MM.1S (cell line): ENCODE data around the gene KLHL3.

ENCODE experiments used
- DNase-seq: peaks from one replicate; pipeline ENCODE4 v3.0.0-alpha.2; 2015
- H2AFZ ChIP-seq: fragments of 300-600 bp; sonication (generic); 2 replicates; pipeline ENCODE4 v1.6.0; 2016; ENCODE audit warnings: antibody characterized with exemption, low read length
- H3F3A ChIP-seq: fragments of 300-600 bp; sonication (generic); 2 replicates; pipeline ENCODE4 v1.6.1; 2016; ENCODE audit warnings: mild to moderate bottlenecking, antibody characterized with exemption, low read length, moderate library complexity, mixed read lengths; ENCODE audit not compliant: insufficient read depth
- H3K27ac ChIP-seq: fragments of 300-600 bp; sonication (generic); 2 replicates; pipeline ENCODE4 v1.5.1; 2016; ENCODE audit warnings: mild to moderate bottlenecking, low read length
- H3K27me3 ChIP-seq: fragments of 300-600 bp; sonication (generic); replicated peaks from 2 replicates; pipeline ENCODE4 v1.6.0; 2016; ENCODE audit warnings: low read length; ENCODE audit not compliant: insufficient read depth
- H3K36me3 ChIP-seq: fragments of 300-600 bp; sonication (generic); replicated peaks from 2 replicates; pipeline ENCODE4 v1.6.1; 2016; ENCODE audit warnings: mild to moderate bottlenecking, low read length, mixed read lengths; ENCODE audit not compliant: insufficient read depth
- H3K4me1 ChIP-seq: fragments of 300-600 bp; sonication (generic); 2 replicates; pipeline ENCODE4 v1.6.1; 2016; ENCODE audit warnings: low read length, mixed read lengths
- H3K4me2 ChIP-seq: fragments of 300-600 bp; sonication (generic); 2 replicates; pipeline ENCODE4 v1.6.0; 2016; ENCODE audit warnings: low read depth, low read length
- H3K4me3 ChIP-seq: fragments of 300-600 bp; sonication (generic); 2 replicates; pipeline ENCODE4 v1.5.1; 2016; ENCODE audit warnings: low read length, mixed read lengths
- H3K79me2 ChIP-seq: fragments of 300-600 bp; sonication (generic); 2 replicates; pipeline ENCODE4 v1.6.1; 2016; ENCODE audit warnings: mixed run types, low read length, mixed read lengths
- H3K9ac ChIP-seq: fragments of 300-600 bp; sonication (generic); 2 replicates; pipeline ENCODE4 v1.6.1; 2016; ENCODE audit warnings: low read length, mixed read lengths
- H3K9me2 ChIP-seq: fragments of 300-600 bp; sonication (generic); replicated peaks from 2 replicates; pipeline ENCODE4 v1.6.1; 2016; ENCODE audit warnings: mild to moderate bottlenecking, low read length, mixed read lengths; ENCODE audit not compliant: insufficient read depth
- H3K9me3 ChIP-seq: fragments of 300-600 bp; sonication (generic); replicated peaks from 2 replicates; pipeline ENCODE4 v1.6.1; 2016; ENCODE audit warnings: mild to moderate bottlenecking, low read length, mixed read lengths; ENCODE audit not compliant: insufficient read depth
- H4K20me1 ChIP-seq: fragments of 300-600 bp; sonication (generic); 2 replicates; pipeline ENCODE4 v1.6.1; 2016; ENCODE audit warnings: mild to moderate bottlenecking, low read length, moderate library complexity, mixed read lengths; ENCODE audit not compliant: insufficient read depth
- EZH2 ChIP-seq: fragments of 300-600 bp; sonication (generic); optimal IDR thresholded peaks from 2 replicates; pipeline ENCODE3; 2017; ENCODE audit warnings: low read depth, mild to moderate bottlenecking, antibody characterized with exemption, low read length, mixed read lengths
- EZH2phosphoT487 ChIP-seq: fragments of 300-600 bp; sonication (generic); IDR thresholded peaks from 2 replicates; pipeline ENCODE4 v1.6.1; 2018; ENCODE audit warnings: antibody characterized with exemption, low read length
- TF ChIP-seq, protein P1 (sequence below): fragments of 300-600 bp; sonication (generic); IDR thresholded peaks from 2 replicates; pipeline ENCODE4 v1.5.1; 2016; ENCODE audit warnings: antibody characterized with exemption, low read length, mixed read lengths

KLHL3 gene

DNA sequence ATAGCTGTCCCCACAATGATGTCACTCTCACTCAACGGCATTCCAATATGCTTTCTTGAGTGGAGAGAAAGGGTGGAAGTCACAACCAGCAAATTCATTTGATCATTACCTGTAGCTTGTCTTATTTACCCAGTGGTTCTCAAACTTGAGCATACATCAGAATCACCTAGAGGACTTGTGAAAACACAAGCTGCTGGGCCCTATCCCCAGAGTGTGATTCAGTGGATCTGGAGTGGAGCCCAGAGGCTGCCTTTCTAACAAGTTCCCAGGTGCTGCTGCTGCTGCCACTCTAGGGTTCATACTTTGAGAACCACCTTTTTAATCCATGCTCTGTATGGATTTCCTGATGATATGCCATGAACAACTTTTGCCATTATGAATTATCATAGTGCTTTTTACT is 94.7 kb downstream of the KLHL3 start:
- H3K4me3 ChIP-seq = no peak overlapping the region
- no peak overlapping the region for H2AFZ ChIP-seq
- H3K9me3 ChIP-seq = no peaks in the 10 kb centered on the region
- no peaks in the 10 kb centered on the region for H3K4me1 ChIP-seq
- H3F3A ChIP-seq = no peaks in the 10 kb centered on the region
- no peaks in the 10 kb centered on the region for H3K36me3 ChIP-seq
- no peak overlapping the region for H3K9ac ChIP-seq
- no peaks in the 10 kb centered on the region for H3K79me2 ChIP-seq
- no peak for DNase-seq
- TF ChIP-seq, protein P1, sequence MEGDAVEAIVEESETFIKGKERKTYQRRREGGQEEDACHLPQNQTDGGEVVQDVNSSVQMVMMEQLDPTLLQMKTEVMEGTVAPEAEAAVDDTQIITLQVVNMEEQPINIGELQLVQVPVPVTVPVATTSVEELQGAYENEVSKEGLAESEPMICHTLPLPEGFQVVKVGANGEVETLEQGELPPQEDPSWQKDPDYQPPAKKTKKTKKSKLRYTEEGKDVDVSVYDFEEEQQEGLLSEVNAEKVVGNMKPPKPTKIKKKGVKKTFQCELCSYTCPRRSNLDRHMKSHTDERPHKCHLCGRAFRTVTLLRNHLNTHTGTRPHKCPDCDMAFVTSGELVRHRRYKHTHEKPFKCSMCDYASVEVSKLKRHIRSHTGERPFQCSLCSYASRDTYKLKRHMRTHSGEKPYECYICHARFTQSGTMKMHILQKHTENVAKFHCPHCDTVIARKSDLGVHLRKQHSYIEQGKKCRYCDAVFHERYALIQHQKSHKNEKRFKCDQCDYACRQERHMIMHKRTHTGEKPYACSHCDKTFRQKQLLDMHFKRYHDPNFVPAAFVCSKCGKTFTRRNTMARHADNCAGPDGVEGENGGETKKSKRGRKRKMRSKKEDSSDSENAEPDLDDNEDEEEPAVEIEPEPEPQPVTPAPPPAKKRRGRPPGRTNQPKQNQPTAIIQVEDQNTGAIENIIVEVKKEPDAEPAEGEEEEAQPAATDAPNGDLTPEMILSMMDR = no peak
- no peaks in the 10 kb centered on the region for H3K27me3 ChIP-seq
- H4K20me1 ChIP-seq = no peaks in the 10 kb centered on the region
- H3K4me2 ChIP-seq = no peak overlapping the region
- no peaks in the 10 kb centered on the region for H3K9me2 ChIP-seq
- no peak overlapping the region for H3K27ac ChIP-seq

DNA sequence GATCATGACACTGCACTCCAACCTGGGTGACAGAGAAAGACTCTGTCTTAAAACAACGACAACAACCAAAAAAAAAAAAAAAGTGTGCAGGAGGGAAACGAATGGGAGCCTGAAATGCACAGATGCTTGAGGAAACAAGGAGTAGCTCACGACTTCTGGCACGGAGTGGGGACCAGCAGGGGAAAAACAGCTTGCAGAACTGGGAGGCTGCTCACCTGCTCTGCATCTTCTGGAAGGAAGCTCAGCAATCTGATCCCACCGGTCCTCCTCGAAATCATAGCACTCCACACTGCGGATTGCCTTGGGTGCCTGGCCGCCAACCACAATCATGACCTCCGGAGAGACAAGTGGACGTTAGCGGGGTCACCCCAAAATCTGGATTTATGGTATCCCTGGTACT is 96.2 kb downstream of the KLHL3 start:
- Histone ChIP-seq H3K27ac (no peak overlapping the region), H3K4me3 (no peak overlapping the region), H3K9ac (no peak overlapping the region), H3K9me3 (no peaks in the 10 kb centered on the region), H3K36me3 (no peaks in the 10 kb centered on the region), H3K4me2 (no peak overlapping the region), H3K9me2 (no peaks in the 10 kb centered on the region), H4K20me1 (no peaks in the 10 kb centered on the region), H2AFZ (no peak overlapping the region), H3K79me2 (no peaks in the 10 kb centered on the region), H3K27me3 (no peaks in the 10 kb centered on the region), H3K4me1 (no peaks in the 10 kb centered on the region), H3F3A (no peaks in the 10 kb centered on the region)
- DNase-seq = no peak
- TF ChIP-seq EZH2phosphoT487 (no peak), EZH2 (no peak)
- TF ChIP-seq, protein P1 = no peak

DNA sequence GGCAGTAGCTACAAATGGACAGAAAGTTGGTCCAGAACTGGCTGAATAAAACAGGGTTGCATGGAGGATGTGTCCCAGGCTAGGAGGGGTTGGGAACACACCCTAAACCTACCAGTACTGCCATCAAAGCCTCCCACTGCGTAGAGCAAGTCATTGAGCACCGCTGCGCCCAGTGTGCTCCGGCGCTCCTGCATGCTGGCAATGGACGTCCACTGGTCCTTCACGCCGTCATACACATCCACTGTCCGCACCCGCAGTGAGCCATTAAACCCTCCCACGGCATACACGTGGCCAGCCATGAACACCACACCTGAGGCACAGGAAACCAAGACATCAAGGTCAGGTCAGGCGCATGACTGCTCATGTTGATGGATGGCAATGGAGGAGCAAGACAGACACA is 97.0 kb downstream of the KLHL3 start:
- no peaks in the 10 kb centered on the region for H3K4me1 ChIP-seq
- no peaks in the 10 kb centered on the region for H3F3A ChIP-seq
- H4K20me1 ChIP-seq = no peaks in the 10 kb centered on the region
- no peak overlapping the region for H3K4me2 ChIP-seq
- H3K4me3 ChIP-seq = no peak overlapping the region
- no peaks in the 10 kb centered on the region for H3K79me2 ChIP-seq
- TF ChIP-seq EZH2phosphoT487 (no peak), EZH2 (no peak)
- TF ChIP-seq, protein P1 = no peak
- no peak overlapping the region for H3K27ac ChIP-seq
- H3K9me2 ChIP-seq = no peaks in the 10 kb centered on the region
- no peak for DNase-seq
- H2AFZ ChIP-seq = no peak overlapping the region
- no peaks in the 10 kb centered on the region for H3K36me3 ChIP-seq
- no peaks in the 10 kb centered on the region for H3K27me3 ChIP-seq
- H3K9ac ChIP-seq = no peak overlapping the region
- no peaks in the 10 kb centered on the region for H3K9me3 ChIP-seq
